HepG2 (cell line): ENCODE data around the gene CFAP61. TPM values are rescaled to one million over a fixed set of nuclear protein-coding genes. Genes with fewer than 3 reads are reported as not detected.

Experiments
- EP300 ChIP-seq, 3 experiments: sonication (generic) in 1 of 3; formaldehyde crosslinking in 1 of 3; IDR thresholded peaks; 2 replicates each; pipeline versions ENCODE4 v1.5.1 to v1.6.1; 2011 to 2020; ENCODE audit warnings: low read depth in 2 of 3, low read length in 2 of 3, borderline replicate concordance in 1 of 3, improper control_type of control experiment in 1 of 3, mild to moderate bottlenecking in 1 of 3, missing genetic modification reagents in 1 of 3, moderate library complexity in 1 of 3
- FOXC1 ChIP-seq: sonication (generic); formaldehyde crosslinking; IDR thresholded peaks from 2 replicates; pipeline ENCODE4 v1.8.0; 2022; ENCODE audit warnings: mild to moderate bottlenecking, missing genetic modification reagents, borderline replicate concordance
- HMGA1 ChIP-seq: sonication (generic); formaldehyde crosslinking; conservative IDR thresholded peaks from 2 replicates; pipeline ENCODE4 v1.4.0; 2020; ENCODE audit warnings: missing genetic modification reagents
- TBP ChIP-seq: sonication (generic); formaldehyde crosslinking; IDR thresholded peaks from 2 replicates; pipeline ENCODE4 v1.5.0; 2020; ENCODE audit warnings: missing genetic modification reagents
- TGIF2 ChIP-seq: IDR thresholded peaks from 2 replicates; pipeline ENCODE4 v1.6.1; 2016; ENCODE audit warnings: control low read depth, missing compliant biosample characterization
- U2AF1 ChIP-seq: fragments of 200-400 bp; formaldehyde crosslinking; optimal IDR thresholded peaks from 2 replicates; pipeline ENCODE3; 2017; ENCODE audit warnings: mild to moderate bottlenecking, low read depth, low read length
- ZFP90 ChIP-seq: sonication (generic); formaldehyde crosslinking; IDR thresholded peaks from 2 replicates; pipeline ENCODE4 v1.8.0; 2022; ENCODE audit warnings: missing genetic modification reagents, mild to moderate bottlenecking, inconsistent platforms, borderline replicate concordance
- ZNF331 ChIP-seq: sonication (generic); formaldehyde crosslinking; IDR thresholded peaks from 2 replicates; pipeline ENCODE4 v1.4.0; 2020; ENCODE audit warnings: missing genetic modification reagents
- ZNF33A ChIP-seq: sonication (generic); formaldehyde crosslinking; IDR thresholded peaks from 2 replicates; pipeline ENCODE4 v1.5.1; 2020; ENCODE audit warnings: missing genetic modification reagents, mild to moderate bottlenecking, moderate library complexity, borderline replicate concordance
- polyA plus RNA-seq, 8 experiments: library from polyadenylated mRNA; depleted of rRNA in 3 of 8; stranded (reverse) in 7 of 8; unstranded in 1 of 8; fragments of >200 nt; fragmentation: Illumina TruSeq in 4 of 8; extraction: Trizol in 4 of 8; gene quantifications; 2 replicates each; pipeline versions ENCODE4 v1.2.1 to v1.2.3, GENCODE V29; 2011 to 2016; ENCODE audit warnings: low read depth in 4 of 8, missing spikeins in 1 of 8, mixed read lengths in 1 of 8; ENCODE audit not compliant: insufficient read depth in 1 of 8
- total RNA-seq, 5 experiments: library from RNA; depleted of rRNA; stranded (reverse); fragments of >200 nt; fragmentation: Illumina TruSeq; extraction: Trizol; gene quantifications; 2 replicates each; pipeline ENCODE4 v1.2.3, GENCODE V29; 2016; ENCODE audit warnings: low read depth in 1 of 5
- TF ChIP-seq, protein P1 (sequence below): sonication (generic); formaldehyde crosslinking; IDR thresholded peaks from 2 replicates; pipeline ENCODE4 v1.4.0; 2020; ENCODE audit warnings: missing genetic modification reagents
- TF ChIP-seq, protein P2 (sequence below): sonication (generic); formaldehyde crosslinking; IDR thresholded peaks from 2 replicates; pipeline ENCODE4 v1.4.0; 2020; ENCODE audit warnings: missing genetic modification reagents
- TF ChIP-seq, protein P3 (sequence below): sonication (generic); formaldehyde crosslinking; IDR thresholded peaks from 2 replicates; pipeline ENCODE4 v1.5.0; 2020; ENCODE audit warnings: missing genetic modification reagents, mild to moderate bottlenecking, borderline replicate concordance
- TF ChIP-seq, protein P4 (sequence below): sonication (generic); formaldehyde crosslinking; IDR thresholded peaks from 2 replicates; pipeline ENCODE4 v1.8.0; 2022; ENCODE audit warnings: missing genetic modification reagents, low read depth, mild to moderate bottlenecking, borderline replicate concordance
- TF ChIP-seq, protein P5 (sequence below): sonication (generic); formaldehyde crosslinking; IDR thresholded peaks from 2 replicates; pipeline ENCODE4 v1.4.0; 2020; ENCODE audit warnings: missing genetic modification reagents, borderline replicate concordance

CFAP61 gene
- total and polyA plus RNA-seq, 2 of the 13 experiments (the other 11 are each of a cell fraction or from before 2014, with no cell fraction given), result 0.27 TPM; not detected in 1

DNA sequence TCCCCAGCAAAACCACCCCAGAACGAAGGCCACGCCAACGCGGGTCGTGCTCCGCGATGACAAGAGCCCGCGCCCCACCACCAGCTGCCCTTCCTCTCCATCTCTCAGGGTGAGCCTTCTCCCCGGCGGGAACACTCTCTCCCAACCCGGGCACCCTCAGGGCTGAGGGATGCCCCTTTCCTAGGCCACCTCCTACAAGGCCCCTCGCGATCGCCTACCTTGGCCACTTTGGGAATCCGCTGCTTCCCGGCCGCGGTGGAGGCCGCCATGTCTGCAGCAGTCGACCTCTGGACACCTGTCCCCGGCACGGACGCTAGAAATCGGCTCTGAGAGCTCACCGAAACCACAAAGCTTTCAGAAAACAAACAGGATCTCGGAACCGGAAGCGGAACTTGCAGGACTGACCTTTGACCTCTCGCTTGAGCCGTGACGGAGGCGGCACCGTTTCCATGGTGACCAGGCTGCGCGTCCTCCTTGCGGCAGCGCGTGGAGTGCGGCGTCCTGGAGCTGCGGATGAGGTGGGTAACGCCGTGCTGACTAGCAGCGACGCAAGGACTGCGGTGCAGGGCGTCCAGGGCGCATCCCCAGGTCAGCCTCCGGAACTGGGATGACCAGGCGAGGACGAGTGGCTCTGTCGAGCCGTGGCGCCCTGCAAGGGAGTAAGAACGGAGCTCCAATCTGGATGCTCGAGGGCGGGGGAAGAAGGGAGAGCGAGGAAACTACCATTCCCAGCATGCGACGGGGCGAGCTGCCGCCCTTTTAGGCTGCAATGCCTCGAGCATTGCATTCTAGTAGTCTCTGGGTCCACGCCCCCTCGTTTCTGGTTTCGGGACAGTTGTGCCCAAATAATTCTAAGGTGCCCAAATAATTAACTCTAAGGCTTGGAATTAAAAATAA is at the start of gene CFAP61, which contains the start of gene CRNKL1 (continued):
- TF ChIP-seq, protein P1, sequence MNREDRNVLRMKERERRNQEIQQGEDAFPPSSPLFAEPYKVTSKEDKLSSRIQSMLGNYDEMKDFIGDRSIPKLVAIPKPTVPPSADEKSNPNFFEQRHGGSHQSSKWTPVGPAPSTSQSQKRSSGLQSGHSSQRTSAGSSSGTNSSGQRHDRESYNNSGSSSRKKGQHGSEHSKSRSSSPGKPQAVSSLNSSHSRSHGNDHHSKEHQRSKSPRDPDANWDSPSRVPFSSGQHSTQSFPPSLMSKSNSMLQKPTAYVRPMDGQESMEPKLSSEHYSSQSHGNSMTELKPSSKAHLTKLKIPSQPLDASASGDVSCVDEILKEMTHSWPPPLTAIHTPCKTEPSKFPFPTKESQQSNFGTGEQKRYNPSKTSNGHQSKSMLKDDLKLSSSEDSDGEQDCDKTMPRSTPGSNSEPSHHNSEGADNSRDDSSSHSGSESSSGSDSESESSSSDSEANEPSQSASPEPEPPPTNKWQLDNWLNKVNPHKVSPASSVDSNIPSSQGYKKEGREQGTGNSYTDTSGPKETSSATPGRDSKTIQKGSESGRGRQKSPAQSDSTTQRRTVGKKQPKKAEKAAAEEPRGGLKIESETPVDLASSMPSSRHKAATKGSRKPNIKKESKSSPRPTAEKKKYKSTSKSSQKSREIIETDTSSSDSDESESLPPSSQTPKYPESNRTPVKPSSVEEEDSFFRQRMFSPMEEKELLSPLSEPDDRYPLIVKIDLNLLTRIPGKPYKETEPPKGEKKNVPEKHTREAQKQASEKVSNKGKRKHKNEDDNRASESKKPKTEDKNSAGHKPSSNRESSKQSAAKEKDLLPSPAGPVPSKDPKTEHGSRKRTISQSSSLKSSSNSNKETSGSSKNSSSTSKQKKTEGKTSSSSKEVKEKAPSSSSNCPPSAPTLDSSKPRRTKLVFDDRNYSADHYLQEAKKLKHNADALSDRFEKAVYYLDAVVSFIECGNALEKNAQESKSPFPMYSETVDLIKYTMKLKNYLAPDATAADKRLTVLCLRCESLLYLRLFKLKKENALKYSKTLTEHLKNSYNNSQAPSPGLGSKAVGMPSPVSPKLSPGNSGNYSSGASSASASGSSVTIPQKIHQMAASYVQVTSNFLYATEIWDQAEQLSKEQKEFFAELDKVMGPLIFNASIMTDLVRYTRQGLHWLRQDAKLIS (CRISPR knock-in tag), result 0 out of 2 replicates have a peak, but pooled peaks have one; percentile 65
- TF ChIP-seq TGIF2 (CRISPR knock-in tag) (peak; percentile 95), U2AF1 (no peak), ZNF331 (CRISPR knock-in tag) (peak; percentile 65), ZFP90 (peak; percentile 99), ZNF33A (no peak), TBP (CRISPR knock-in tag) (no peak), HMGA1 (CRISPR knock-in tag) (no peak), EP300 (IDR thresholded peaks at IDR 0.05; ENCODE audit: low read depth in 2 of 2, low read length in 2 of 2) (no peak), EP300 (CRISPR knock-in tag; IDR thresholded peaks at IDR 0.05; ENCODE audit: borderline replicate concordance) (peak; percentile 47; the same call in 1 of the 2 replicates), FOXC1 (CRISPR knock-in tag) (peak; percentile 99)
- TF ChIP-seq, protein P2, sequence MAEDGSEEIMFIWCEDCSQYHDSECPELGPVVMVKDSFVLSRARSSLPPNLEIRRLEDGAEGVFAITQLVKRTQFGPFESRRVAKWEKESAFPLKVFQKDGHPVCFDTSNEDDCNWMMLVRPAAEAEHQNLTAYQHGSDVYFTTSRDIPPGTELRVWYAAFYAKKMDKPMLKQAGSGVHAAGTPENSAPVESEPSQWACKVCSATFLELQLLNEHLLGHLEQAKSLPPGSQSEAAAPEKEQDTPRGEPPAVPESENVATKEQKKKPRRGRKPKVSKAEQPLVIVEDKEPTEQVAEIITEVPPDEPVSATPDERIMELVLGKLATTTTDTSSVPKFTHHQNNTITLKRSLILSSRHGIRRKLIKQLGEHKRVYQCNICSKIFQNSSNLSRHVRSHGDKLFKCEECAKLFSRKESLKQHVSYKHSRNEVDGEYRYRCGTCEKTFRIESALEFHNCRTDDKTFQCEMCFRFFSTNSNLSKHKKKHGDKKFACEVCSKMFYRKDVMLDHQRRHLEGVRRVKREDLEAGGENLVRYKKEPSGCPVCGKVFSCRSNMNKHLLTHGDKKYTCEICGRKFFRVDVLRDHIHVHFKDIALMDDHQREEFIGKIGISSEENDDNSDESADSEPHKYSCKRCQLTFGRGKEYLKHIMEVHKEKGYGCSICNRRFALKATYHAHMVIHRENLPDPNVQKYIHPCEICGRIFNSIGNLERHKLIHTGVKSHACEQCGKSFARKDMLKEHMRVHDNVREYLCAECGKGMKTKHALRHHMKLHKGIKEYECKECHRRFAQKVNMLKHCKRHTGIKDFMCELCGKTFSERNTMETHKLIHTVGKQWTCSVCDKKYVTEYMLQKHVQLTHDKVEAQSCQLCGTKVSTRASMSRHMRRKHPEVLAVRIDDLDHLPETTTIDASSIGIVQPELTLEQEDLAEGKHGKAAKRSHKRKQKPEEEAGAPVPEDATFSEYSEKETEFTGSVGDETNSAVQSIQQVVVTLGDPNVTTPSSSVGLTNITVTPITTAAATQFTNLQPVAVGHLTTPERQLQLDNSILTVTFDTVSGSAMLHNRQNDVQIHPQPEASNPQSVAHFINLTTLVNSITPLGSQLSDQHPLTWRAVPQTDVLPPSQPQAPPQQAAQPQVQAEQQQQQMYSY (CRISPR knock-in tag), result peak; percentile 66; the same call in 1 of the 2 replicates
- TF ChIP-seq, protein P3, sequence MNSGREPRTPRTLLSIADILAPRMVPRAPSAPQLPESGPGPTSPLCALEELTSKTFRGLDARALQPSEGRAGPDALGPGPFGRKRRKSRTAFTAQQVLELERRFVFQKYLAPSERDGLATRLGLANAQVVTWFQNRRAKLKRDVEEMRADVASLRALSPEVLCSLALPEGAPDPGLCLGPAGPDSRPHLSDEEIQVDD (CRISPR knock-in tag), result peak; percentile 94
- TF ChIP-seq, protein P4, sequence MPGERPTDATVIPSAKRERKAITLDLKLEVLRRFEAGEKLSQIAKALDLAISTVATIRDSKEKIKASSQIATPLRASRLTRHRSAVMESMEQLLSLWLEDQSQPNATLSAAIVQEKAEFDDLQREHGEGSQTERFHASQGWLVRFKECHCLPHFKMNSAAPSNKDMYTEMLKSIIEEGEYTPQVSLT, result no peak; the same call in 1 of the 2 replicates
- TF ChIP-seq, protein P5, sequence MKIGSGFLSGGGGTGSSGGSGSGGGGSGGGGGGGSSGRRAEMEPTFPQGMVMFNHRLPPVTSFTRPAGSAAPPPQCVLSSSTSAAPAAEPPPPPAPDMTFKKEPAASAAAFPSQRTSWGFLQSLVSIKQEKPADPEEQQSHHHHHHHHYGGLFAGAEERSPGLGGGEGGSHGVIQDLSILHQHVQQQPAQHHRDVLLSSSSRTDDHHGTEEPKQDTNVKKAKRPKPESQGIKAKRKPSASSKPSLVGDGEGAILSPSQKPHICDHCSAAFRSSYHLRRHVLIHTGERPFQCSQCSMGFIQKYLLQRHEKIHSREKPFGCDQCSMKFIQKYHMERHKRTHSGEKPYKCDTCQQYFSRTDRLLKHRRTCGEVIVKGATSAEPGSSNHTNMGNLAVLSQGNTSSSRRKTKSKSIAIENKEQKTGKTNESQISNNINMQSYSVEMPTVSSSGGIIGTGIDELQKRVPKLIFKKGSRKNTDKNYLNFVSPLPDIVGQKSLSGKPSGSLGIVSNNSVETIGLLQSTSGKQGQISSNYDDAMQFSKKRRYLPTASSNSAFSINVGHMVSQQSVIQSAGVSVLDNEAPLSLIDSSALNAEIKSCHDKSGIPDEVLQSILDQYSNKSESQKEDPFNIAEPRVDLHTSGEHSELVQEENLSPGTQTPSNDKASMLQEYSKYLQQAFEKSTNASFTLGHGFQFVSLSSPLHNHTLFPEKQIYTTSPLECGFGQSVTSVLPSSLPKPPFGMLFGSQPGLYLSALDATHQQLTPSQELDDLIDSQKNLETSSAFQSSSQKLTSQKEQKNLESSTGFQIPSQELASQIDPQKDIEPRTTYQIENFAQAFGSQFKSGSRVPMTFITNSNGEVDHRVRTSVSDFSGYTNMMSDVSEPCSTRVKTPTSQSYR (CRISPR knock-in tag), result peak; percentile 66; the same call in 1 of the 2 replicates
